Right lobe of liver (tissue), 4 donors: Measurements from ENCODE around the gene DPP10.

Experiments used
- CTCF ChIP-seq, 4 donors: fragments of 200-600 bp in 3 of 4; fragments of 450-650 bp in 1 of 4; IDR thresholded peaks; one replicate each; pipeline versions ENCODE4 v1.5.1 to v1.8.0; 2016 to 2022; ENCODE audit warnings: antibody characterized with exemption in 4 of 4, mild to moderate bottlenecking in 2 of 4
- POLR2A ChIP-seq: fragments of 450-650 bp; IDR thresholded peaks from one replicate; pipeline ENCODE4 v1.6.1; 2017; ENCODE audit warnings: antibody characterized with exemption, mild to moderate bottlenecking
- donor health status: DM: no; HTN: no; CAD: no.
- donor health status: DM: no; HTN: no; CAD: no.
- donor health status: DM: no; HTN: yes; CAD: no.

DNA sequence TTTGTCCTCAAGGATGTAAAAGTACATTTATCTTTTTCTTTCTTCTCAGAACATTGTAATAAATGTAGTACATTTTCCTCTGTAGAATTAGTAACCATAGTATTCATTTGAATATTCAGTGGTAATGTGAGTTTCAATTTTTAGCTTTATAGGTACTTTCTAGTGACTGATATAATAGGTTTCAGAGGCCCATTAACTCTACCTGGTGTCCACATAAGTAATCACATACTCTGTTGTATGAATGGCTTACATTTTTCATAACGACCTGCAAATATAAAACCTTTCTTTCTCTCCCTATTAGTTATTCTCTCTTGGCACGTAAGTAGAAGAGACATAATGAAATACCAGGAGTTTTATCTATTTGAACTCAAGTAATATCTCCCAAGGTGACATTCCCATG, 1017.6 kb downstream of the DPP10 start:
- TF ChIP-seq CTCF (IDR thresholded peaks at IDR 0.05) (no peak), POLR2A (no peak)
